Stimulated activated naive CD4-positive, alpha-beta T cell treated with Interleukin-2 at 50 U/mL for 16 hours (primary cell): ENCODE data around the gene FMNL2.
"Not testable (repeated sequence)": the region's sequence is repeated elsewhere in the genome, so short reads cannot be mapped to it uniquely, and the experiment has no call there.

Experiments used
- DNase-seq: peaks from one replicate; lab custom pipeline; 2025; lab: John Stamatoyannopoulos, UW

FMNL2 gene

DNA sequence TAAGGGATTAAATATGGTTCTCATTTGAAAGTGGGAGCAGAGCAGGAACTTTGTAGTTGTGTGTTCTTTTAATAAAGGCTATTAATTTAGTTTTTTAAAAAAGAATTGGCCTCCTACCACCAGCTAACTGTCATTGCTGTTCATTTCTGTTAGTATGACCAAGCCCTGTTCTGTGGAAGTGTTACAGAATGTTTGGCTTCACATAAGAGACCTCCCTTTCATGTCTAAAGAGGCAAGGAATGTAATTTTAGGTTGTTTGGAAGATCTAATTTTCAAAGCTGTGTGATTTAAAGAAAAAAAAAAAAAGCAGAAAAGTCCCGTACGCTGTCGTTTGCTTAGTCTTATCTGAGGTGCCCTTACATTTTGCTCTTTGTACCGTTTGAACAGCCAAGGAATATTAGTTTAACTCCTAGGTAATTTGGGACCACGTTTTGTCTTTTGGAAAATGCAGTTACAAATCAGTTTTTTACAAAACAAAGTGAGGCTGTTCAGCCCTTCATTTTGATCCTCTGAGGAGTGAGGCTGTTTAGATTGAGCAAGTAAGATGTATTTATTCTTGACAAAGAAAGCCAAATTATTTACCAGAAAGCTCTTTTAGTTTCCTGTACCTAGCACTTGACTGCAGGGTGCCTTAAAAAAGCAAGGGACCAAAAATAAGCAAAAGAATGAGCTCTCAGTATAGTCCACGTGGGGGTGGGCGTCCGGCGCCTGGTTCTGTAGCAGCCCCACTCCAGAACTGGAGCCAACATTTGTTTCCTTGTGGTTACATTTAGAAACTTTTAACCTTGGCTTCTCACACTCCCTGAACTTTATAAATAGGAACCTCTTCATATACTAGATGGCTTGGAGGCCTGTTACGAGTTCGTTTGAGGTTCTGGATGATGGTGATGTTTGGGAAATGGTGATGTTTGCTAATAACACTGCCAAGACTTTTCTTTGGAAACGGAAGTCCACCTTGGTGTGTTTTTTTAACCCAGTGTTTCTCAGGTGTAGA lies 136.2 kb downstream of the FMNL2 start:
- DNase-seq: no peak

DNA sequence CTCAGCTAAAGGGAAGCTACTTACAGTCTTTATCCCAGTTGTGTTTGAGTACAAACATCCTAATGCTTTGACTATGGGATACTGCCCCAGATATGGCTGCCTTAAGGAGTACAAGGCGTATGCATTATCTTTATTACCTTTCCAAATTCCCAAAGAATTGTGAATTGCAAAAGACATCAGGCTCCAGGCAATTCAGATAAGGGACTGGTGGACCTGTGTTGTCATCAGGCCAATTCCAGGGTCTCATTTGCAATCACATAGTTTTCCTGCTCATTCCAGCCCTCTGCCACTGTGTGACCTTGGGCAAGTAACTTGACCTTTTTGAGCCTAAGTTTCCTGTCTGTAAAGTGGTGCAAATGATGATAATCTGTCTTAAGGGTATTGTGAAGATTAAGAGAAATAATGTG lies 137.5 kb downstream of the FMNL2 start:
- no peak for DNase-seq

DNA sequence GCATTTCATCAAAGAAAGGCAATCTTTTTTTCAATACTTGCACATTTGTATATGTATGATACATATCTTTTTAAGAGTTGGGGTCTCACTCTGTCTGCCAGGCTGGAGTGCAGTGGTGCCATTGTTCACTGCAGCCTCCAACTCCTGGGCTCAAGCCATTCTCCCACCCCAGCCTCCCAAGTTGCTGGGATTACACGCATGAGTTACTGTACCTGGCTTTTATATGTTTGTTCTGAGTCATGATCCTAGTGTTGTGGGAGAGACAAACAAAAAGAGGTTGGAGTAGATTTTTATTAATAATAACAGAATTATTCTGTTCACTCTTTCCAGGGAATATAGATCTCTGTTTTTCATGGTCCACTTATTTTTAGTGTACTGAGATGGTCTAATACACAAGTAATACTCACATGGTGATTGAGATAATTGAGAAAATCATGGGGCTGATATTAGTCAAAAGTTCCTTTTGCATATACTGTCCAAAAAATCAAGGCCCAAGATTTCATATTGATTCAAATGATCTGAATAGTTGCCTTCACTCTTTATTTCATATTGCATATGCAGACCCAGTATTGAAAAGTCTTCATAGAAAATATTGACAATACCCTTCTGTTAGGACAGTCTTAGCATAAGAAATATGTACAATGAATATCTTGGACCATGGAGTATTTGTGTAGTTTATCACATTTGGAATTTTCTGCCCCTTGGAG lies 138.3 kb downstream of the FMNL2 start:
- no peak for DNase-seq

DNA sequence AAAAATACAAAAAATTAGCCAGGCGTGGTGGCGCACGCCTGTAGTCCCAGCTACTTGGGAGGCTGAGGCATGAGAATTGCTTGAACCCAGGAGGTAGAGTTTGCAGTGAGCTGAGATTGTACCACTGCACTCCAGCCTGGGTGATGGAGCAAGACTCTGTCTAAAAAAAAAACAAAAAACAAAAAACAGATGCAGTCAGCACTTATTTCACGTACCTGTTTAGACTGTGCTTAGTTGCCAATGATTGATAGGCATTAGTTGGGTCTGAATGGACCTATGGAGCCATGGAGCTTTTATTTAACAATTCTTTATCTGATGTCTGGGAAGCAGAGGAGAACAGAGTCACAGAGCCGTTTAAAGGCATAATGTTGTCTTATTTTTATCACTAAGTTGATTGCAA lies 139.5 kb downstream of the FMNL2 start:
- DNase-seq: not testable (repeated sequence)

DNA sequence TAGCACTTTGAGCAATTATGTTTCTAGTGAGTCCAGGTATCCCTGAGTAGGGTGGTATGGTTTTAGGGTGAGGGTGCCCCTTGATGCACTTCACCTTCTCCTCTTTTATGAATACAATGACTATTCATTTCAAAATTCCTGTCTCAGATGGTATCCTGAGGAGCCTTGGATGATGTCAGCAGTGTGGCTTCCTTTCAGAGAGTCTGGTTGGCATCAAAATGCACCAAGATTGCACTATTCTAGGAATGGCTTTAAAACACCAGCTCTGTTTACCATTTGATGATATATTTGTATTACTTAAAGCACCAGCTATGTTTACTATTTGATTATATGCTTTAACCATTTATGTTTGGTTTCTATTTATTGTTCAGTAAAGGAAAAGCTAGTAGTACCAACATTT lies 141.0 kb downstream of the FMNL2 start:
- no peak for DNase-seq

DNA sequence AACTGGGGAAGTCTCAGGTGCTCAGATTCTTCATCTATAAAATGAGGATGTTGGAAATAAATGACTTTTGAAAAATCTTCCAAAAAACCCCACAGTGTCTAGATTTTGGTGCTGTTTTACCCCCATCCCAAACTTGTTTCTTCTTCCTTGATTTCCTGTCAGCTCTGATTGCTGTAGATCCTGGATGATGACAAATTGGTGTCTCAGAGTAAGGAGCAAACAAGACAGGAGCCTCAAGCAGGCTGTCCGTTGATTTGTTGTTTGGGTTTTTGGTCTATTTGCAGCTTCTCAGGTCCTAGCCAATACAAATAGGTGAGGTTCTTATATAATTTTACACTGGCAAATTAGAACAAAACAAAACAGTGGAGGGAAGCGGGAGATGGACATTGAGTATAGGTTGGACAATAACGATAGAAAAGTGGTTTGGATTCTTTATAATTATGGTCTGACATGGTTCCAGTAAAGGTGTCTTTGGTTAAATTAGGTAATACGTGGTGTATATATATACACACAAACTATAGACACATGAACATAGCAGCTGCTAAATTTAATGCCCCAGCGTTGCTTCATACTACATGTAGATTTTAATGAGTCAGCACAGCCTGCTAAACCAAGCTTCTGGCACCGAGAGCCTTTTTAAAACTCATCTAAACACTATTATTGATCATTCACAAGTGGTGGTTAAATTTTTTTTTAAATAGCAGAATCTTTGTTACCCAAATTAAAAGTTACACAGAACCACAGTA lies 142.5 kb downstream of the FMNL2 start:
- DNase-seq: no peak

DNA sequence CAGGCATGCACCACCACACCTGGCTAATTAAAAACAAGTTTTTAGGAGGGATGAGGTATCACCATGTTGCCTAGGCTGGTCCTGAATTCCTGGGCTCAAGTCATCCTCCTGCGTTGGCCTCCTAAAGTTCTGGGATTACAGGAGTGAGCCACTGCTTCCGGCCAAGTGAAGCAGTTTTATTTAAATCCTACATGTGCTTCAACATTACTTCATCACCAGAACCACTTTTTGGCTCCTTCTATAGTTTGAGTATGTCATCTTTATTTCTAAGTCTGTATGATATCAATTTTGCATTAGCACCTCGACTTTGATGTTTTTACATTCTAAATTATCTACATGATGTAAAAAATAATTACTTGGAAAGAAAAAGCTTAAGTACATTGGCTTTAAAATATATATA lies 144.3 kb downstream of the FMNL2 start:
- DNase-seq: no peak

DNA sequence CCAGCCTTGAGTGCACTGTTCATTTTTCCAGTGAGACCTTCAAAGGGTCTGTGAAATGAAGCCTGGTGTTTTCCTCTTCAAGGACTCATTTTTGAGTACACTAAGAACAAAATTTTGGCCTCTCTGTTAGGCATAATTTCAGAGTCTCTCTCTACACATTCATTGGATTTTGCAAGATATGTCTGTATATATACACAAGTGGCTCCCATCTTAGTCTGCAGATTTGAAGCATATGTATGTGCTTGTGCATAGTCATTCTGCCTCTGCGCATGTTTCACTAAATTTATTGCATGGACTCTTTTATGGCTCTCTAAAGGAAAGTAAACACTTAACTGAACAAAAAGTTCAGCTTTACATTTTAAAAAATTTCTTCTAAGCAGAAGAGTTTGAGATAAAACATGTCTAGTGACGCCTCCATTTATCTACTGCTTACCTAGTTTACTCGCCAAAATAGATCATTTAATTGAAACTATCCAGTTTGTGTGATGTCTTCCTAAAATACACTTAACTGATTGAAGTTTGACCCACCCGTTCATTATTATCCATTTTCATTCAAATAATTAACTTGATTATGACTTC lies 145.9 kb downstream of the FMNL2 start:
- no peak for DNase-seq

DNA sequence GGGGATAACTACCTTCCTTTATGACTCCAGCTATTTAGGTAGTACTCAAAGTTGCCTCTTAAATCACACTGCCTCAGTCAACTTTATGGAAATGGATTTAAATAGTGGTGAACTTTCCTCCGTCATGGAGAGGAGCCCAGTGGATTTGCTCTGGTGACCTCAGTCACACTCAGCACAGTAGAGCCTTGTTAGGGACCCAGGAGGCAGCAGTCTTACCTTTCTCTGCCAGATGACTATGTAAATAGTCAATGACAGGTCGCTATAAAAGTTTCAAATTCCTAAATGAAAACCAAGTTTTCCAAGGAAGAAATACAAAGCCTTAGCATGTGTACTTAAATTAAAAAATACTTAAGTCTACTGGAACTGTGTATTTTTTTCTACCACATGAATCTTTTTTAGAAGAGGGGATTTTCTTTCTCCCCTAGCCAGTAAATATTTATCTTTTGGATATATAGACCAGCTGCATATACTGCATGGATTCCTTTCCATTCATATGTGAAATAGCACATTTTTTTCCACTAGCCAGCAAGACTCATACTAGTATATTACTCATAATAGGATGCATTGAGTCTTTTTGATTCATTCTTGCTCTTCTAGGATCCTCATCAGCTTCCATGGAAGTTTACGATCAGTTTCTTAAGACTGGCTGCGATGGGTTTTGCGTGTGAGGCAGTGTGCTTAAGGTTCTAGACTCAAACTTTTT lies 147.1 kb downstream of the FMNL2 start:
- no peak for DNase-seq

DNA sequence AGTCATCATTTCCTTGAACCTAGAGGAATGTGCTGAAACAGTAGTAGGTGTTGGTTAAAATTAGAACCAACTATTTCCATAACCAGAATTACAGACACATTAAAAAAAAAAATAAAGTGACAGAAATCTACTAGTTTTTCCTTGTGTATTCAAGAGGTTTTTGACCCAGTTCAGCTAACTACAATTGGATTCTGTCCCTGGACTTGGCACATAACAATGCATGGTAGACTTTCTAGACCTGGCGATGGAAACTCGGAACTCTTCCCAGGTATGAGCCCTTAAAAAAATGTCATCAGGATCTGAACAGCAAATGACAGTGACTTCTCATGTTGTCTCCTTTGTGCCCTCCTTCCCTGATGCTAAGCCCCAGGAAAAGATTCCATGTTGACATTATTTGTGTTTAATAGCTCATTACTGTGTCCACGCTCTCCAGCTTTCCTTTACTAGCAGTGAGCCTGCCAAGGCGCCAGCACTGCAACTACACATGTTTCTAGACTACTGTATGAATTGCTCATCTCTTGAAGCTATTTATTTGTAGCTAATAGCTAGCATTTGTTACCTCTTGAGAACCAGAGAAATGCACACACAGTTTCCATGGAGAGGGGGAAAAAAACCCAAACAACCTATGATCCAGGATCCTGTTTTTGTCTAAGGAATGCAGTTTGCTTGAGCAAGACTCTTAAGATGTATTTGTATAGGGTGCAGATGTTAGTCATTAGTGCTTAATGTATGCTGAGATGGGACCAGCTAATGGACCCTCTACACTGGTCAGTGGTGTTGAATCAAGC lies 148.5 kb downstream of the FMNL2 start:
- DNase-seq: no peak

DNA sequence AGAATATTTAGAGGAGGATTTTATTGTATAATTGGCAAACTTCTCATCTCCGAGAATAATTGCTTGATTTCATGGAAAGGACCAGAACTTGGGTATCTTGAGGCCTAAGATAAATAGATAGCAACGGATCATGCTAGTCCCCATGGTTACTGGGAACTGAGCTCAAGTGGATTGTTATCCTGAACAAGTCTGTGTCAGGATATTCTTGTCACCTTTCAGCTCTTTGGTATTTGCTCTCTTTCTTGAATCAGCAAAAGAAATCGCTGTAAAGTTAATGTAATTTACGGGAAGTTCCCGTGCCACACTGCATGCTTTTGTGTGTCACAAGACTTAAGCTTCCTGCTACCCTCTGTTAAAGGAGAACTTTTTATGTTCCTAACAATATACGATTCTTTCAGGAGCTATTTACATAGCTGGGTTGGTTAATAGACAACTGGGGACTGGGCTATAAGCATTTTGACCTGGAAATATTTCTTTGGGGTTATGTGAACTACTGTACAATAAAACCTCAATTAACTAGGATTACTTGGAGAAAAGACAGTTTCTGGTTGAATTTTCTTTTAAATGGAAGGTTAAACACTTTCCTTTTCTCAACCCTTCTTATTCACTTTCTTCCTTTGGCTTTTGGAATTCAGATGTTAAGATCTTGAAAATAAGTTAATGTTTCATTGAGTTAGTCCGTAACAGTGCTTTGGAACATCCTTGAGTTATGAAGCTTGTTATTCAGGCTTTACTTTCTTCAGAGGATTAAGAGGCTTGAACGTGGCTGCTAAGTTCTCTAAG lies 151.2 kb downstream of the FMNL2 start:
- DNase-seq: no peak

DNA sequence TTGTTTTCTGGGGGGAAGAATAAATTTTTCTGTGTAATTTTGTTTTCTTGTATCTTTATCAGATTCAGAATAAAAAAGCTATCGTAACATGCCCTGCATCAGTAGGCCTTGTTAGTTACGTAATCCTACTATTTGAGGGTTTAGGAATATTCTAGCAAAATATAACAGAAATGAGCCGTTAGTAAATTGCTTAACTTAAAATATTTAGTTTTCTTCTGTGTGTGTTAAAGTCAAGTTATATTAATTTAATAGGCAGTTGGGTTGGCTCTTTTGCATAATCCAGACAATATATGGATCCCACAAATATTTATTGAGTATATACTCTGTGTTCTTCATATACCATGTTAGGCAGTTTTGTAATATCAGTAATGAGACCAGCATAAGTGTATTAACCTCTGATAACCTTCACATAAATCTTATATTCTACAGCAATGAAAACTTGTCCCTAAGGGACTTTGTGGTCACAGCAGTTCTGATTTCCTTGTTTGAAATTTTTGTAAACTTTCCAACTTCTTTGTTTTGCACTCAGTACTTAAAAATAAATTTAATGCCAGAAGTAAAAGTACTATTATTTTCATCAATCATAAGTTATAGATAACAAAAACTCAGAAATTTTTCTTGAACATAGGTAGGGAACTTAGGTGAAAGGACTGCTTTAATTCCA lies 151.9 kb downstream of the FMNL2 start:
- DNase-seq: no peak

DNA sequence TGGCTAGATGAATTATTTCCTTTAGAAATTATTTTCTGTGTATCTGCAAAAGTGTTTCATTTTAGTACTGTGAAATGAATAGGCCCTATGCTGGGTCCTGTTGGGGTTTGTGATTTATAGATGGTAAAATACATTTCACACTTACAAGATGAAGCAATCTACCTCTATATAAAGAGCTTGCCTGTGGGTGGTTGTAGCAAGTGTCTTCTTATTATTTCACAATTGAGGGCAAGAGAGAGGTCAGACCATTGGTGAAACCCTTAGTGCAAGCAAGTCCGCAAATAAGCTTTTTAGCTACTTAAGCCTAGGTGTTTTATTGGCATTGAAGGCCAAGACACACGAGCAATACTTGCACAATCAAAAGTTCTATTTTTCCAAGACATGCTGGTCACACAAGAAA lies 153.1 kb downstream of the FMNL2 start:
- DNase-seq: no peak

DNA sequence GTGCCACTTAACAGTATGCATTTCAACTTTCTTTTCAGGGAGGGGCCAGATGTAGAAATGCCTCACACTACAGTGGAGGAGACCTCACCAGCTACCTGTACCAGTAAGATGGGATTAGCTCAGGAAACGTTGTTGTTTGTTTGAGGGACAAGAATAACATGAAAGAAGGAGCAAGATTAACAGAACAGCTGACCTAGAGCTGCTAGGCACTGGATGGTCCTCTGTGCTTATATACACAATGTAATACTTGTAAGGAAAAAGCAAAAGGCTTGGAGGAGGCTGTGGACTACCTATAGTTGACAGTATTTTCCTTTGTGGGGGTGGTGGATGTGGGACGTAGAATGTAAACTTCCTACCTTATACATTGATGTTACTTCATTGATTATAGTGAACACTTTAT lies 154.4 kb downstream of the FMNL2 start:
- no peak for DNase-seq

DNA sequence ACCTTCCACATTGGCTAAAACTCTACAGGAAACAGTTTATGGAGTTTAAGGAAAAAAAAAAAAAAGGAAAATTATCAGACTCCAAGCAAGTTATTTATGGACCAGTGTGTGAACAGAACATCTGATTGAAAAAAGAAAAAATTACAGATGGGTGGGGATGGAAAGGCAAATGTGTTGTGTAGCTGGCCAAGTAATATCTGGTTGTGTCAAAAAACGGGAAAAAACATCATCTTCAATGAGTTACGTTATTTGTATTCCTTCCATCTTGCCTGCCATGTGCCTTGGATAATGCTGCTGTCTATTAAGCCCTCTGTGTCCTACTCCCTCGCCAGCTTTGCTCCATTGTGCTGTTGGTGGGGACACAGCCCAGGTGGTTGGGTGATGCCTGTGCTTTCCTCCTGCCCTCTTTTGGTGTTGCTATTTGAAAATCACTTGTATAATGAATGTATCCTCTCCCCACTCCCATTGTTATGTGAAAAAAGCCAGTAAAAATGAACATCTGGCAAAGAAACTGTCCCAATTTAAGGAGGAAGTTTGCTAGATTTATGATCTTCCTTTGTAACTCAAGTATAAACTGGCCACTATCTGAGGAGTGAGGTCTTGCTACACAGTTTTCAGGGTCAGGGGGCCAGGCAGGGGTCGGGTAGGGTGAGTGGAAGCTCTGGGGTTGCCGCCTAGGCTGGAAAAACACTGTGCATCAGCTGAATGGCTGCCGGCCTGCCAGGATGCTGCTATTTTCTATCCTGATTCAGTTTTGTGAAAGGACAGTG lies 155.9 kb downstream of the FMNL2 start:
- DNase-seq: no peak

DNA sequence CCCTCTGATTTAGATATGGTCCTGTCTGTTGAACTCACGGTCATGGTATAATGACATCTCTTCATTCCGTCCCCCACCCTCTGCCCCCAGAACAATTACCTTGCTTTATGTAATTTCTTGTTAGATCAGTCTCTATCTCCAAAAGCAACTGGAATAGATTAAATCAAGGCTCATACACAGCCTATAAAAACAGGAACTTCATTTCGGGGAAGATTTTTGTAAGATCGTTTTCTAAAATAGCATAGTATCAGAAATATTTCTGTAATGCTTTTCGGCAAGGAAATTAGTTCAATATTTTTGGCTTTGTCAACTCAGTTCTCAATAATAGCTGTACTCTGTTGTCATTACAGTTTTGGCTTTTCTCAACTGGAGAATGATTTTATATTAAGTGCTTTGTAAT lies 157.2 kb downstream of the FMNL2 start:
- DNase-seq: no peak

DNA sequence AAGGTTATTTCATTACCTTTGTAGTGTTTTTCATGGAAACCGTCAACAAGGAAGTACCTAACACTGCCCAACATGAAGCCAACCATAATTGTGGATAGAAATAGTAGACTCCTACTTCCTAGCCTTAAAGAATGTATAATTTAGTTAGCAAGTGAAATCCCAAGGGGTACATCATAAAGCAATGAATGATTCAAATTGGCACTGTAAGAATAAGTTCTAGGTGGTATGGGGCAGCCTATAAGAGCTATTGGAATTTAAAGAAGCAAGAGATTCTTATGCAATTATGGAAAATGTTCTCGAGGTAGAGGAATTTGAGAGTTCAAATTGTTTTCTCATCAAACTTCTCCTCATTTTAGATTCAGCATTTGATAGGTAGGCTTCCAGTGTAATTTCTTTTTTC lies 157.9 kb downstream of the FMNL2 start:
- DNase-seq: no peak

DNA sequence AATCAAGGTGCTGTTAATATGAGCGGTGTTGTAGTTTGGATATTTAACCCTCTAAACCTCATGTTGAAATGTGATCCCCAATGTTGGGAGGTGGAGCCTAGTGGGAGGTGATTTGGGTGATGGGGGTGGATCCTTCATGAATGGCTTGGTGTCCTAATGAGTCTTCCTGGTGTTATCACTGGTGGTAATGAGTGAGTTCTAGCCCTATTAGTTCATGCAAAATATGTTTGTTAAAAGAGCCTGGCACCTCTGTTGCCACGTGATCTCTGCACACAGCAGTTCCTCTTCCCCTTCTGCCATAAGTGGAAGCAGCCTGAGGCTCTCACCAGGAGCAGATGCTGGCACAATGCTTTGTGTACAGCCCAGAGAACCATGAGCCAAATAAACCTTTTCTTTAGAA lies 158.4 kb downstream of the FMNL2 start:
- no peak for DNase-seq
